SK-N-SH treated with all-trans-retinoic acid at 6 μM for 48 hours (cell line): ENCODE measurements around the gene C1R.
A peak's percentile ranks its signal among the peaks of the same experiment; 100 is the strongest.

Experiments used
- ATAC-seq: fragments of 200-7000 bp; cut with Tn5 transposase; 3 replicates; pipeline ENCODE4 v1.9.1; 2020; ENCODE audit warnings: mild to moderate bottlenecking, moderate library complexity
- CSDC2 ChIP-seq: fragments of 250-450 bp; sonication (Bioruptor Pico); IDR thresholded peaks from 2 replicates; pipeline ENCODE4 v1.5.0; 2020; ENCODE audit warnings: mild to moderate bottlenecking, moderate library complexity
- ESRRG ChIP-seq: fragments of 250-450 bp; sonication (Bioruptor Pico); IDR thresholded peaks from 2 replicates; pipeline ENCODE4 v1.6.1; 2021; ENCODE audit warnings: mild to moderate bottlenecking
- GLIS3 ChIP-seq: fragments of 250-450 bp; sonication (Bioruptor Pico); IDR thresholded peaks from 2 replicates; pipeline ENCODE4 v1.5.0; 2020; ENCODE audit warnings: mild to moderate bottlenecking, moderate library complexity
- ISL1 ChIP-seq: fragments of 250-450 bp; sonication (Bioruptor Pico); IDR thresholded peaks from 2 replicates; pipeline ENCODE4 v2.1.2; 2022; ENCODE audit warnings: mild to moderate bottlenecking, moderate library complexity
- OSR1 ChIP-seq: fragments of 250-450 bp; sonication (Bioruptor Pico); IDR thresholded peaks from 2 replicates; pipeline ENCODE4 v1.8.0; 2022; ENCODE audit warnings: moderate library complexity, mild to moderate bottlenecking, inconsistent platforms
- PPARA ChIP-seq: fragments of 250-450 bp; sonication (Bioruptor Pico); IDR thresholded peaks from 2 replicates; pipeline ENCODE4 v1.5.0; 2020; ENCODE audit warnings: mild to moderate bottlenecking, borderline replicate concordance
- RARB ChIP-seq: fragments of 250-450 bp; sonication (Bioruptor Pico); IDR thresholded peaks from 2 replicates; pipeline ENCODE4 v1.8.0; 2021; ENCODE audit warnings: mild to moderate bottlenecking, moderate library complexity
- SNAI2 ChIP-seq: fragments of 250-450 bp; sonication (Bioruptor Pico); IDR thresholded peaks from 2 replicates; pipeline ENCODE4 v1.5.0; 2020; ENCODE audit warnings: mild to moderate bottlenecking, moderate library complexity
- TCF4 ChIP-seq: fragments of 250-450 bp; sonication (Bioruptor Pico); IDR thresholded peaks from 2 replicates; pipeline ENCODE4 v1.8.0; 2021; ENCODE audit warnings: mild to moderate bottlenecking, moderate library complexity, borderline replicate concordance
- TOX ChIP-seq: fragments of 250-450 bp; sonication (Bioruptor Pico); IDR thresholded peaks from 2 replicates; pipeline ENCODE4 v1.8.0; 2021; ENCODE audit warnings: mild to moderate bottlenecking, moderate library complexity, borderline replicate concordance
- ZC3H10 ChIP-seq: fragments of 250-450 bp; sonication (Bioruptor Pico); IDR thresholded peaks from 2 replicates; pipeline ENCODE4 v1.5.1; 2021; ENCODE audit warnings: mild to moderate bottlenecking, moderate library complexity
- ZFP3 ChIP-seq: fragments of 250-450 bp; sonication (Bioruptor Pico); IDR thresholded peaks from 2 replicates; pipeline ENCODE4 v1.5.0; 2020; ENCODE audit warnings: mild to moderate bottlenecking, moderate library complexity
- ZFP30 ChIP-seq: fragments of 450-650 bp; formaldehyde crosslinking; IDR thresholded peaks from 2 replicates; pipeline ENCODE4 v1.5.0; 2022; ENCODE audit warnings: mild to moderate bottlenecking, moderate library complexity
- ZNF565 ChIP-seq: fragments of 450-650 bp; formaldehyde crosslinking; conservative IDR thresholded peaks from 2 replicates; pipeline ENCODE4 v1.5.0; 2020; ENCODE audit warnings: low read depth, mild to moderate bottlenecking, moderate library complexity
- ZNF70 ChIP-seq: fragments of 450-650 bp; formaldehyde crosslinking; IDR thresholded peaks from 2 replicates; pipeline ENCODE4 v1.5.0; 2020; ENCODE audit warnings: mild to moderate bottlenecking, moderate library complexity
- ZNF8 ChIP-seq: fragments of 450-650 bp; formaldehyde crosslinking; IDR thresholded peaks from 2 replicates; pipeline ENCODE4 v1.5.0; 2020; ENCODE audit warnings: mild to moderate bottlenecking, moderate library complexity
- TF ChIP-seq, protein P1 (sequence below): fragments of 250-450 bp; sonication (Bioruptor Pico); IDR thresholded peaks from 2 replicates; pipeline ENCODE4 v1.8.0; 2020; ENCODE audit warnings: mild to moderate bottlenecking, moderate library complexity, borderline replicate concordance
- TF ChIP-seq, protein P2 (sequence below): fragments of 250-450 bp; sonication (Bioruptor Pico); IDR thresholded peaks from 2 replicates; pipeline ENCODE4 v1.5.1; 2020; ENCODE audit warnings: low read depth, mild to moderate bottlenecking, moderate library complexity
- TF ChIP-seq, protein P3 (sequence below): fragments of 250-450 bp; sonication (Bioruptor Pico); IDR thresholded peaks from 2 replicates; pipeline ENCODE4 v1.5.1; 2021; ENCODE audit warnings: mild to moderate bottlenecking, moderate library complexity

Gene C1R

DNA sequence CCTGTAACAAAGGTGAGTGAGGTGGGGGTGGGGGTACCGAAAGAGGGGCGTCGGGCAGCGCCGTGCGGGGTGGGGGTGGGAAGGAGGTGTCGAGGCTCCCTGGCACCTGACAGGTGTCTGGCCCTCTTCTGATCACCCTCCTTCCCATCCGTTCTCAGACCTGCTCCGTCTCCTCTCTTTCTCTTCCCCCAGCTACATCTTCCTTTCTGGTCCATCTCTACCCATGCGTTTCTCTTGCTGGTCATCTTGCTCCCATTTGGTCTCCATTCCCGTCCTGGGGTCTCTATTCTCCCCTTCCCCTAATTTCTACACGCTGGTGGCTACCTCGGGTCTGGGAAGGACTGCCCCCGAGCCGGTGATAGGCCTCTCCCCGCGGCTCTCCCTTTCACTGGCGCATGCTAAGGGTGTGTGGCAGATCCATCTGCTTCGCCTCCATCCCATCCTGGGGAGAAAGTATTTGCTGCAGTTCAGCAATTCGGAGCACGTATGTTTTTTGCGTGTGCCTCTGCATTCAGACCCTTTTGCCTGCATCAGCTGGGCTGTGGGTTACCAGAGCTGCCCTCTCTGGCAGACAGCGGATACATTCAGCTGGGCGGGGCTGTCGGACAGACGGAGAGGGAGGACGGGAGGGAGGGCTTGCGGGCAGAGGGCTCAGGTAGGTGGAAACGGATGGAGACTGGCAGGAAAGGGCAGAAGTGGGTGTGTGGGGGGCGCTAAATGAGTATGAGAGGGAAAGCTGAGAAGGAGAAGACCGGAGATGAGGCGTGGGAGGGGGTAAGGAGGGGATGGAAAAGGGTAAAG is 38.7 kb upstream of the C1R start:
- peak; percentile 80 for ATAC-seq
- TF ChIP-seq, protein P1, sequence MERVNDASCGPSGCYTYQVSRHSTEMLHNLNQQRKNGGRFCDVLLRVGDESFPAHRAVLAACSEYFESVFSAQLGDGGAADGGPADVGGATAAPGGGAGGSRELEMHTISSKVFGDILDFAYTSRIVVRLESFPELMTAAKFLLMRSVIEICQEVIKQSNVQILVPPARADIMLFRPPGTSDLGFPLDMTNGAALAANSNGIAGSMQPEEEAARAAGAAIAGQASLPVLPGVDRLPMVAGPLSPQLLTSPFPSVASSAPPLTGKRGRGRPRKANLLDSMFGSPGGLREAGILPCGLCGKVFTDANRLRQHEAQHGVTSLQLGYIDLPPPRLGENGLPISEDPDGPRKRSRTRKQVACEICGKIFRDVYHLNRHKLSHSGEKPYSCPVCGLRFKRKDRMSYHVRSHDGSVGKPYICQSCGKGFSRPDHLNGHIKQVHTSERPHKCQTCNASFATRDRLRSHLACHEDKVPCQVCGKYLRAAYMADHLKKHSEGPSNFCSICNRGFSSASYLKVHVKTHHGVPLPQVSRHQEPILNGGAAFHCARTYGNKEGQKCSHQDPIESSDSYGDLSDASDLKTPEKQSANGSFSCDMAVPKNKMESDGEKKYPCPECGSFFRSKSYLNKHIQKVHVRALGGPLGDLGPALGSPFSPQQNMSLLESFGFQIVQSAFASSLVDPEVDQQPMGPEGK (CRISPR knock-in tag): no peak
- TF ChIP-seq TCF4 (CRISPR knock-in tag) (no peak), ZC3H10 (CRISPR knock-in tag) (no peak), ZNF565 (CRISPR knock-in tag) (no peak)

DNA sequence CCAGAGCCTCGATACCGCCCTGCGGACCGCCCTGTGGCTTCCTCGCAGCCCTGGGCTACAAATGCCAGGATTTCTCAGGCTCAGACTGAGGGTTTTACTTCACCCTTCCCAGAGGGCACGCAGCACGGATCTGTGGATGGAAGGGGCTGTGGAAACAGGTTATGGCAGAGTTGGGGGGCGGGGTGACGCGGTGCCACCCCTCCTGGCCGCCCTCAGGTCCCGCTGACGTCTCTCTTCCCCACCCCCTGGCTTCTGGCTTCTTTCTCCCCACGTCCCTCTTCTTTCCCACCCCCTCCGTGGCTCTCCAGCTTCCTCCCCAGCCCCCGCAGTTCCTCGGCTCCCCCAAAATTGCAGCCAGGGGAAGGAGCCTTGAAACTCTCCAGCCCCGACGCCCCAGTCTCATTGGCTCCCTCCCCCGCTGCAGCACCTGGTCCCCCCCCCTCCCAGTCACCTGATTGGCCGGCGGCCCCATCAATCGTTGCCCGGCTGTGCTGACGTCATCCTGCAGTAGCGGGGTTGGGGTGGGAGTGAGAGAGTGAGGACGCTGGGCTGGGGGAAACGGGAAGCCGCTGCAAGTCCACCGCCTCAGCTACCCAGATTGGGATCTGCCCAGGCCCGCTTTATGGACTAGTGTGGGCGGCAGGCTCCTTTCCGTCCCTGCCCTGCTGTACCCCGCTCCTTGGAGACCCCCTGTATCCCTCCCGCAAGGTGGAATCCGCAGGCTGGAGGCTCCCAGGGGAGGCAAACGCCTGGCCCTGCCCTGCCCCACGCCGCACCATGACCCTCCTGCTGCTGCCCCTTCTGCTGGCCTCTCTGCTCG is 37.8 kb upstream of the C1R start, which contains the start of gene CLSTN3:
TSS of gene CLSTN3 (plus strand) at position 500 of the 820 bp plus-strand sequence. CDS start at position 778, 278 bp downstream.
- no peak for TF ChIP-seq RARB (CRISPR knock-in tag)
- no peak for TF ChIP-seq OSR1 (CRISPR knock-in tag)
- TF ChIP-seq SNAI2 (CRISPR knock-in tag): no peak
- TF ChIP-seq, protein P2, sequence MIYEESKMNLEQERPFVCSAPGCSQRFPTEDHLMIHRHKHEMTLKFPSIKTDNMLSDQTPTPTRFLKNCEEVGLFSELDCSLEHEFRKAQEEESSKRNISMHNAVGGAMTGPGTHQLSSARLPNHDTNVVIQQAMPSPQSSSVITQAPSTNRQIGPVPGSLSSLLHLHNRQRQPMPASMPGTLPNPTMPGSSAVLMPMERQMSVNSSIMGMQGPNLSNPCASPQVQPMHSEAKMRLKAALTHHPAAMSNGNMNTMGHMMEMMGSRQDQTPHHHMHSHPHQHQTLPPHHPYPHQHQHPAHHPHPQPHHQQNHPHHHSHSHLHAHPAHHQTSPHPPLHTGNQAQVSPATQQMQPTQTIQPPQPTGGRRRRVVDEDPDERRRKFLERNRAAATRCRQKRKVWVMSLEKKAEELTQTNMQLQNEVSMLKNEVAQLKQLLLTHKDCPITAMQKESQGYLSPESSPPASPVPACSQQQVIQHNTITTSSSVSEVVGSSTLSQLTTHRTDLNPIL: no peak
- TF ChIP-seq, protein P3, sequence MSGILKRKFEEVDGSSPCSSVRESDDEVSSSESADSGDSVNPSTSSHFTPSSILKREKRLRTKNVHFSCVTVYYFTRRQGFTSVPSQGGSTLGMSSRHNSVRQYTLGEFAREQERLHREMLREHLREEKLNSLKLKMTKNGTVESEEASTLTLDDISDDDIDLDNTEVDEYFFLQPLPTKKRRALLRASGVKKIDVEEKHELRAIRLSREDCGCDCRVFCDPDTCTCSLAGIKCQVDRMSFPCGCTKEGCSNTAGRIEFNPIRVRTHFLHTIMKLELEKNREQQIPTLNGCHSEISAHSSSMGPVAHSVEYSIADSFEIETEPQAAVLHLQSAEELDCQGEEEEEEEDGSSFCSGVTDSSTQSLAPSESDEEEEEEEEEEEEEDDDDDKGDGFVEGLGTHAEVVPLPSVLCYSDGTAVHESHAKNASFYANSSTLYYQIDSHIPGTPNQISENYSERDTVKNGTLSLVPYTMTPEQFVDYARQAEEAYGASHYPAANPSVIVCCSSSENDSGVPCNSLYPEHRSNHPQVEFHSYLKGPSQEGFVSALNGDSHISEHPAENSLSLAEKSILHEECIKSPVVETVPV (CRISPR knock-in tag): no peak
- no peak for TF ChIP-seq ZFP30
- TF ChIP-seq TCF4 (CRISPR knock-in tag): no peak
- TF ChIP-seq GLIS3 (CRISPR knock-in tag): no peak
- no peak for TF ChIP-seq ZNF70
- TF ChIP-seq CSDC2: no peak
- no peak for TF ChIP-seq ZNF8 (CRISPR knock-in tag)
- TF ChIP-seq ISL1 (CRISPR knock-in tag): no peak
- TF ChIP-seq ESRRG: no peak
- no peak for TF ChIP-seq ZFP3 (CRISPR knock-in tag)
- TF ChIP-seq PPARA (CRISPR knock-in tag): no peak
- no peak for TF ChIP-seq ZNF565 (CRISPR knock-in tag)
- ATAC-seq: peak; percentile 79

DNA sequence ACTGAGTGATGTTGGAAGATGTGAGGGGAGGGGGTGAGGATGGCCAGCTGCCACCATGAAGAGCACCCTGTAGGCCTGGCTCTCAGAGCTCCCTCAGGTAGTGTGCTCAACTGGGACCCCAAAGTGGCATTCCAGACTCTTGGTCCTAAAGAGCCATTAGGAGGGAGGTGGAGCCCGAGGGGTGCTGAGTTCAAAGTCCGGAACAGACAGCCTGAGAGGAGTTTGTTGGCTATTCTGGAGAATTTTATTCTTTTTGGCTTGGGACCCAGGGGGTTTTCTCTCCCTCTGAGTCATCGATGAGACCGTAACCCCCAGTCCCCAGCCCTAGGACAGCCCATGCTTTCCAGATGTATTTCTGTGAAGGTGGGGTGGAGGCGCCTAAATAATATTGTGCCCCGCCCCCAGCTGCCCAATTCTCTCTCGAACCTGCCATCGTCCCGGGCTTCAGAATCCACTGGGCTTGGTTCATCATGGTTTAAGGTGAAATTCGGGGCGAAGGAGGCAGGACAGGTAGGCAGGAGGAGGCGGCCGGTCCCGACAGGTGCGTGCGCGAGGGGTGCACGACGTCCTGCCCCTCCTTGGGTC is 37.1 kb upstream of the C1R start:
- TF ChIP-seq OSR1 (CRISPR knock-in tag) (no peak), ZFP30 (no peak), ZNF70 (no peak), ESRRG (no peak), ZFP3 (CRISPR knock-in tag) (no peak), ZNF8 (CRISPR knock-in tag) (no peak), TOX (CRISPR knock-in tag) (no peak)
- TF ChIP-seq, protein P2: no peak
- TF ChIP-seq, protein P3 (CRISPR knock-in tag): no peak
- ATAC-seq: no peak
